NB4 (cell line): ENCODE measurements around the gene SEMA3B.

Experiments
- CTCF ChIP-seq: IDR thresholded peaks from one replicate; pipeline ENCODE4 v1.5.1; 2012; ENCODE audit warnings: low read depth, low read length
- MAX ChIP-seq: IDR thresholded peaks from 2 replicates; pipeline ENCODE4 v1.6.1; 2011; ENCODE audit warnings: low read depth, low read length
- MYC ChIP-seq: IDR thresholded peaks from 2 replicates; pipeline ENCODE4 v1.6.1; 2011; ENCODE audit warnings: low read depth, low read length
- POLR2A ChIP-seq: IDR thresholded peaks from 2 replicates; pipeline ENCODE4 v1.6.1; 2011; ENCODE audit warnings: mild to moderate bottlenecking; ENCODE audit not compliant: insufficient read length; ENCODE audit errors: extremely low read depth

DNA sequence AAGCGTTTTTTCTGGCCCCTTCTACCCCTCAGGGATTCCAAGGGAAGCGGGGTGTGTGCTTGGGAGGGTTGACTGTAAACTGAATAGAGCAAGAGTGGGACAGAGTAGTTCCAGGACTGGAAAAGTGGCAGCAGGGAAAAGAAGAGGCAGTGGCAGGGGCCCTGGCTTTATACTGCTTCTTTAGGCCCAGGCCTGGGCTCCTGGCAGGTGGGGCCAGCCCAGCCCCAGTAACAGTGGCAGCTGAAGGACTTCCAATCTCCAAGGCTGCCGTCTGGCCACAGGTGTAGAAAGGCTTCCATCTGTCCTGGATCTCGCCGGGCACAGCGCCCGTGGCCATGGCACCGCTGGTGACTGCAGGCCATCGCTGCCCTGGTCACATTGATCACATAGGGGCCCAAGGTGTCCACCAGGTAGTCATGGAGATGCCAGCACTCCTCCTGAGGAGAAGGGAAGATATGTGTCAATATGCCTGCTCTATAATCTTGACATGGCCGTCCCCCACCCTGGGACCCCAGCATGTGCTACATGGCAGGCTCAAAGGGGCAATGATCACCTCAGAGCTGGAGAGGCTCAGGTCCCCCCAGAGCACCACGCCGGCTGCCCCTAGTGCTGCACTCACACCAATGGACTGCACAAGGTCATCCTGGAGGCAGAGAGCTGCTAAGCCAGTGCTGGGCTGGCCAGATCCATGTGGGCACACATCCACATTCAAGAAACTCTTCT is 24.3 kb downstream of the SEMA3B start:
- TF ChIP-seq CTCF (no peak), POLR2A (no peak), MAX (no peak), MYC (no peak)
